ENCODE results near the gene RSRC2.
A peak's percentile ranks its signal among the peaks of the same experiment; 100 is the strongest.
"Not testable (repeated sequence)": the region's sequence is repeated elsewhere in the genome, so short reads cannot be mapped to it uniquely, and the experiment has no call there.

Gene RSRC2

GRCh38 chr12:122526683-122527477, at the start of gene RSRC2, which contains the start of gene KNTC1:
RSRC2 (minus strand) TSS chr12:122526936; CDS start chr12:122526853, 83 bp downstream.
KNTC1 (plus strand) TSS chr12:122527249; CDS start chr12:122530064, 2,815 bp downstream.
- DNase-seq, result peak; percentile 89 to 98

GRCh38 chr12:122571821-122572220, 45.1 kb upstream of the RSRC2 start:
- no peak for DNase-seq

- DNase-seq, result not testable (repeated sequence)
Measured at GRCh38 chr12:122570006-122570405, 43.3 kb upstream of the RSRC2 start.

- no peak for DNase-seq
Measured at GRCh38 chr12:122569288-122569687, 42.6 kb upstream of the RSRC2 start.

- not testable (repeated sequence) for DNase-seq
Measured at GRCh38 chr12:122566816-122567215, 40.1 kb upstream of the RSRC2 start.

- no peak for DNase-seq
Measured at GRCh38 chr12:122563361-122563760, 36.6 kb upstream of the RSRC2 start.

- no peak for DNase-seq
Measured at GRCh38 chr12:122560138-122560537, 33.4 kb upstream of the RSRC2 start.

- DNase-seq, result no peak
Measured at GRCh38 chr12:122558745-122559641, 32.3 kb upstream of the RSRC2 start.

- no peak for DNase-seq
Measured at GRCh38 chr12:122547330-122547729, 20.6 kb upstream of the RSRC2 start.

GRCh38 chr12:122545855-122546254, 19.1 kb upstream of the RSRC2 start:
- DNase-seq, result no peak

GRCh38 chr12:122544537-122544936, 17.8 kb upstream of the RSRC2 start:
- DNase-seq, result no peak

GRCh38 chr12:122538496-122538895, 11.8 kb upstream of the RSRC2 start:
- DNase-seq, result no peak

- DNase-seq, result no peak
Measured at GRCh38 chr12:122537021-122537420, 10.3 kb upstream of the RSRC2 start.

GRCh38 chr12:122533856-122534255, 7.1 kb upstream of the RSRC2 start:
- DNase-seq, result no peak

- no peak for DNase-seq
Measured at GRCh38 chr12:122528992-122529391, 2.3 kb upstream of the RSRC2 start.

- DNase-seq, result no peak
Measured at GRCh38 chr12:122528582-122528981, 1.8 kb upstream of the RSRC2 start.

GRCh38 chr12:122527478-122527944, 775 bp upstream of the RSRC2 start:
- DNase-seq, result peak; percentile 15 to 27

- DNase-seq, result no peak
Measured at GRCh38 chr12:122523846-122524718, 2.7 kb downstream of the RSRC2 start.

- DNase-seq, result no peak
Measured at GRCh38 chr12:122523280-122523679, 3.5 kb downstream of the RSRC2 start.

GRCh38 chr12:122520676-122521075, 6.1 kb downstream of the RSRC2 start:
- DNase-seq, result no peak

- no peak for DNase-seq
Measured at GRCh38 chr12:122519418-122519817, 7.3 kb downstream of the RSRC2 start.

- no peak for DNase-seq
Measured at GRCh38 chr12:122518908-122519307, 7.8 kb downstream of the RSRC2 start.

- DNase-seq, result no peak
Measured at GRCh38 chr12:122517877-122518276, 8.9 kb downstream of the RSRC2 start.
